Transverse colon (tissue), 4 donors: ENCODE measurements around the gene MBD3L2. TPM values are rescaled to one million over a fixed set of nuclear protein-coding genes. Genes with fewer than 3 reads are reported as not detected.
"Not testable (repeated sequence)": the region's sequence is repeated elsewhere in the genome, so short reads cannot be mapped to it uniquely, and the experiment has no call there.

Experiments
- DNase-seq: peaks from one replicate; pipeline ENCODE4 v3.0.0-alpha.2; 2019
- H3K27ac ChIP-seq, 4 donors: fragments of 200-600 bp; sonication (generic); 2 replicates each; pipeline ENCODE4 v1.5.1; 2016 to 2018; ENCODE audit warnings: inconsistent platforms in 4 of 4
- H3K27me3 ChIP-seq: fragments of 200-600 bp; sonication (generic); 2 replicates; pipeline ENCODE4 v1.5.1; 2017; ENCODE audit warnings: inconsistent platforms
- H3K36me3 ChIP-seq, 4 donors: fragments of 200-600 bp; sonication (generic); 2 replicates each; pipeline ENCODE4 v1.5.1; 2017 to 2019; ENCODE audit warnings: inconsistent platforms in 4 of 4
- H3K4me1 ChIP-seq, 4 donors: fragments of 200-600 bp; sonication (generic); 2 replicates each; pipeline ENCODE4 v1.5.1; 2017 to 2020; ENCODE audit warnings: inconsistent platforms in 4 of 4
- H3K4me3 ChIP-seq, 4 donors: fragments of 200-600 bp; sonication (generic); 1 replicate in 1 of 4; 2 replicates in 3 of 4; pipeline versions ENCODE4 v1.5.1 to v1.6.1; 2017 to 2019; ENCODE audit warnings: inconsistent platforms in 4 of 4
- H3K9me3 ChIP-seq, 2 donors: fragments of 200-600 bp; sonication (generic); 2 replicates each; pipeline ENCODE4 v1.5.1; 2017 to 2019; ENCODE audit warnings: inconsistent platforms in 2 of 2
- EP300 ChIP-seq: sonication (generic); formaldehyde crosslinking; IDR thresholded peaks from one replicate; pipeline ENCODE4 v1.6.1; 2017; ENCODE audit warnings: antibody characterized with exemption, low read depth
- POLR2A ChIP-seq: fragments of 450-650 bp; IDR thresholded peaks from one replicate; pipeline ENCODE4 v1.6.1; 2016; ENCODE audit warnings: antibody characterized with exemption, mild to moderate bottlenecking, moderate library complexity
- POLR2AphosphoS5 ChIP-seq, 3 donors: sonication (generic); formaldehyde crosslinking; IDR thresholded peaks; one replicate each; pipeline ENCODE4 v1.6.1; 2016; ENCODE audit warnings: antibody characterized with exemption in 3 of 3
- WGBS, 2 donors: methylation state at CpG; one replicate each; pipeline ENCODE4 v1.1.5; 2018; ENCODE audit warnings: low coverage in 1 of 2; 5-methylcytosine and 5-hydroxymethylcytosine counted together
- in situ Hi-C, 4 donors: fragments of 200-750 bp; cut with MboI; loops; one replicate each; pipeline versions ENCODE4 v1.15.0 to v1.15.1; 2017; ENCODE audit warnings: low sequenced_read_pairs in 3 of 4, low pct_ligation_motif_present in 1 of 4, low pct_unique_long_range_greater_than_20kb in 1 of 4
- intact Hi-C: fragments of 100-400 bp; cut with DNase I; formaldehyde crosslinking; loops from one replicate; pipeline ENCODE4 v1.15.1; 2023; ENCODE audit warnings: low total_unique reads
- total RNA-seq, 4 donors: library from RNA; depleted of rRNA; stranded (reverse); fragments of >200 nt; gene quantifications; one replicate each; pipeline ENCODE4 v1.1.0, GENCODE V29; 2016
- TF ChIP-seq, protein P1 (sequence below), 5 experiments: fragments of 200-600 bp in 3 of 5; fragments of 450-650 bp in 2 of 5; sonication (generic) in 3 of 5; IDR thresholded peaks; 1 replicate in 2 of 5; 2 replicates in 3 of 5; pipeline ENCODE4 v1.5.1; 2016 to 2017; ENCODE audit warnings: antibody characterized with exemption in 5 of 5, inconsistent platforms in 3 of 5, mild to moderate bottlenecking in 2 of 5, moderate library complexity in 1 of 5

MBD3L2 gene
- total RNA-seq, 4 donors from 2014 or later: not detected

DNA sequence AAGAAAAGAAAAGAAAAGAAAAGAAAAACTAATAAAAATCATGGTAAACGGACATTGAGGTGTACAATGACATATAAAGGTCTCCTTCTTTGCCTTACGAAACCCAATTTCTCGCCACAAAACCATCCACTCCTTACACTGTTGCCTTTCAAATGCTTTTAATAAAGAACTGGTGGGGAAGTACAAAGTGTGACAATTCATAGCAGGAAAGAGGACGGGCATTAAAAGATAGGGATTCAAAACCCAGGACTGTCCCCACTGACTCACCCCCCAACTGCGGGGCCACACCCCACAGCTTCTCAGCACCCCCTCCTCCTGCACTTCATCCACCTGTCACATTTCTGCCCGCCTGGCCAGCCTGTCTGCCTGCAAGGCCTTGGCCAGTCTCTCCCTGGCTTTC, 30.3 kb upstream of the MBD3L2 start:
- H3K27me3 ChIP-seq: no peaks in the 10 kb centered on the region
- no peaks in the 10 kb centered on the region for H3K36me3 ChIP-seq
- no peak overlapping the region for H3K27ac ChIP-seq
- in situ Hi-C loops (no loop called here), intact Hi-C loops (no loop called here)
- no peak for DNase-seq
- no peak overlapping the region for H3K4me3 ChIP-seq
- H3K9me3 ChIP-seq: no peaks in the 10 kb centered on the region
- 77 to 90% methylated on average over 4 to 6 of the region's 6 CpGs for WGBS, 2 donors
- H3K4me1 ChIP-seq: no peaks in the 10 kb centered on the region
- TF ChIP-seq, protein P1, sequence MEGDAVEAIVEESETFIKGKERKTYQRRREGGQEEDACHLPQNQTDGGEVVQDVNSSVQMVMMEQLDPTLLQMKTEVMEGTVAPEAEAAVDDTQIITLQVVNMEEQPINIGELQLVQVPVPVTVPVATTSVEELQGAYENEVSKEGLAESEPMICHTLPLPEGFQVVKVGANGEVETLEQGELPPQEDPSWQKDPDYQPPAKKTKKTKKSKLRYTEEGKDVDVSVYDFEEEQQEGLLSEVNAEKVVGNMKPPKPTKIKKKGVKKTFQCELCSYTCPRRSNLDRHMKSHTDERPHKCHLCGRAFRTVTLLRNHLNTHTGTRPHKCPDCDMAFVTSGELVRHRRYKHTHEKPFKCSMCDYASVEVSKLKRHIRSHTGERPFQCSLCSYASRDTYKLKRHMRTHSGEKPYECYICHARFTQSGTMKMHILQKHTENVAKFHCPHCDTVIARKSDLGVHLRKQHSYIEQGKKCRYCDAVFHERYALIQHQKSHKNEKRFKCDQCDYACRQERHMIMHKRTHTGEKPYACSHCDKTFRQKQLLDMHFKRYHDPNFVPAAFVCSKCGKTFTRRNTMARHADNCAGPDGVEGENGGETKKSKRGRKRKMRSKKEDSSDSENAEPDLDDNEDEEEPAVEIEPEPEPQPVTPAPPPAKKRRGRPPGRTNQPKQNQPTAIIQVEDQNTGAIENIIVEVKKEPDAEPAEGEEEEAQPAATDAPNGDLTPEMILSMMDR (IDR thresholded peaks at IDR 0.05): no peak
- TF ChIP-seq POLR2AphosphoS5 (IDR thresholded peaks at IDR 0.05) (no peak), POLR2A (no peak), EP300 (no peak)

DNA sequence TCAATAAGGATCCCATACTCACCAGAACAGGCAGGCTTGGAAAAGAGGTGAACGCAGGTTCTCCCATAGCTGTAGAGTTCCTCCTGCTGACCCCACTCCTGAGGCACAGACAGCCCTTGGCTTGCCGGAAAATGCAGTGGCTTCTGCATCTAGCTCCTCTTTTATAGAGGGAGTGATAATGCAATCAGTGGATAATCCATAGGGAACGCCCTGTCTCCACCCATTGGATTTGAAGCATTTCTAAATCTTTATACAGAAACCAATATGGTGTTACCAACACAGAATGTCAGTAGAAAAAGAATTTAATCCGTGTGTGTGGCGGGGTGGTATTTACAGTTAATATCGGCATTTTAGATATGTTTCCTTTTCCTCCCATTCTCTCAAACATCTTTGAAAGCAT, 27.8 kb upstream of the MBD3L2 start, which contains the start of gene MBD3L2B:
TSS of gene MBD3L2B (minus strand) at position 101 of the 400 bp plus-strand sequence. CDS start at position 67, 34 bp downstream.
- in situ Hi-C loops, intact Hi-C loops, H3K4me1 ChIP-seq: not testable (repeated sequence)

GRCh38 chr19:7028790-7029189, 20.3 kb upstream of the MBD3L2 start:
- H3K36me3 ChIP-seq, H3K27ac ChIP-seq, DNase-seq, intact Hi-C loops, H3K4me1 ChIP-seq, in situ Hi-C loops, H3K4me3 ChIP-seq, H3K27me3 ChIP-seq, H3K9me3 ChIP-seq: not testable (repeated sequence)
- no CpG with 5 or more reads among the region's 1 CpG for WGBS, 2 donors

More for the DNA sequence above, 27.8 kb upstream of the MBD3L2 start, which contains the start of gene MBD3L2B:
- not testable (repeated sequence) for H3K36me3 ChIP-seq, H3K9me3 ChIP-seq, DNase-seq, H3K27me3 ChIP-seq, H3K27ac ChIP-seq, H3K4me3 ChIP-seq
- no CpG with 5 or more reads among the region's 6 CpGs for WGBS, 2 donors

DNA sequence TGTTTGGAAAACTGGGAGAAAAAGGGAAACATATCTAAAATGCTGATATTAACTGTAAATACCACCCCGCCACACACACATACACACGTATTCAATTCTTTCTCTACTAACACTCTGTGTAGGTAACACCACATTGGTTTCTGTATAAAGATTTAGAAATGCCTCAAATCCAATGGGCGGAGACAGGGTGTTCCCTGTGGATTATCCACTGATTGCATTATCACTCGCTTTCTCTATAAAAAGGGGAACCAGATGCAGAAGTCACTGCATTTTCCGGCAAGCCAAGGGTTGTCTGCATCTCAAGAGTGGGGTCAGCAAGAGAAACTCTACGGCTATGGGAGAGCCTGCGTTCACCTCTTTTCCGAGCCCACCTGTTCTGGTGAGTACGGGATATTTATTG, 18.8 kb upstream of the MBD3L2 start, which contains the start of gene MBD3L5:
TSS of gene MBD3L5 (plus strand) at position 301 of the 400 bp plus-strand sequence. CDS start at position 335, 34 bp downstream.
- H3K27ac ChIP-seq, H3K4me1 ChIP-seq, intact Hi-C loops, H3K36me3 ChIP-seq, in situ Hi-C loops, H3K4me3 ChIP-seq, H3K27me3 ChIP-seq, H3K9me3 ChIP-seq, DNase-seq: not testable (repeated sequence)
- no CpG with 5 or more reads among the region's 9 CpGs for WGBS, 2 donors

GRCh38 chr19:7040079-7040478, 9.0 kb upstream of the MBD3L2 start, which contains the start of gene MBD3L4:
TSS of gene MBD3L4 (minus strand) at chr19:7040179. CDS start at chr19:7040144, 35 bp downstream.
- DNase-seq, intact Hi-C loops, H3K4me3 ChIP-seq, in situ Hi-C loops, H3K27me3 ChIP-seq, H3K27ac ChIP-seq, H3K9me3 ChIP-seq, H3K4me1 ChIP-seq, H3K36me3 ChIP-seq: not testable (repeated sequence)
- WGBS, 2 donors: 100% methylated on average over 1 of the region's 9 CpGs; no CpG with 5 or more reads in 1 of the 2 donors

GRCh38 chr19:7041563-7041962, 7.6 kb upstream of the MBD3L2 start:
- H3K9me3 ChIP-seq, H3K27ac ChIP-seq, H3K27me3 ChIP-seq, in situ Hi-C loops, H3K36me3 ChIP-seq, H3K4me1 ChIP-seq, DNase-seq, intact Hi-C loops, H3K4me3 ChIP-seq: not testable (repeated sequence)
- no CpG with 5 or more reads among the region's 2 CpGs for WGBS, 2 donors

DNA sequence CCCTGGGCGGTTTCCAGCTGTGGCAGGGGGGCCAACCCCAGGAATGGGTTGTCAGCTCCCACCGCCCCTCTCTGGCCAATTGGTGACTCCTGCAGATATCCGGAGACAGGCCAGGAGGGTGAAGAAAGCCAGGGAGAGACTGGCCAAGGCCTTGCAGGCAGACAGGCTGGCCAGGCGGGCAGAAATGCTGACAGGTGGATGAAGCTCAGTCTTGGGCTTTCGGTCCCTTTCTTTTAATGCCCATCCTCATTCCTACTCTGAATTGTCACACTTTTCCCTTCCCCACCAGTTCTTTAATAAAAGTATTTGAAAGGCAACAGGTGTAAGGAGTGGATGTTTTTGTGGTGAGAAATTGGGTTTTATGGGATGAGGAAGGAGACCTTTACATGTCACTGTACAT, 2.3 kb downstream of the MBD3L2 start:
- in situ Hi-C loops, H3K4me1 ChIP-seq, H3K9me3 ChIP-seq, H3K27me3 ChIP-seq, H3K27ac ChIP-seq, H3K4me3 ChIP-seq, DNase-seq, intact Hi-C loops, H3K36me3 ChIP-seq: not testable (repeated sequence)
- no CpG with 5 or more reads among the region's 5 CpGs for whole genome bisulfite sequencing, 2 donors

GRCh38 chr19:7052896-7053295, 3.8 kb downstream of the MBD3L2 start:
- H3K36me3 ChIP-seq, H3K27ac ChIP-seq, intact Hi-C loops, H3K4me3 ChIP-seq, H3K4me1 ChIP-seq, H3K27me3 ChIP-seq, H3K9me3 ChIP-seq, DNase-seq, in situ Hi-C loops: not testable (repeated sequence)
- 86 to 95% methylated on average over 6 to 7 of the region's 7 CpGs for WGBS, 2 donors

DNA sequence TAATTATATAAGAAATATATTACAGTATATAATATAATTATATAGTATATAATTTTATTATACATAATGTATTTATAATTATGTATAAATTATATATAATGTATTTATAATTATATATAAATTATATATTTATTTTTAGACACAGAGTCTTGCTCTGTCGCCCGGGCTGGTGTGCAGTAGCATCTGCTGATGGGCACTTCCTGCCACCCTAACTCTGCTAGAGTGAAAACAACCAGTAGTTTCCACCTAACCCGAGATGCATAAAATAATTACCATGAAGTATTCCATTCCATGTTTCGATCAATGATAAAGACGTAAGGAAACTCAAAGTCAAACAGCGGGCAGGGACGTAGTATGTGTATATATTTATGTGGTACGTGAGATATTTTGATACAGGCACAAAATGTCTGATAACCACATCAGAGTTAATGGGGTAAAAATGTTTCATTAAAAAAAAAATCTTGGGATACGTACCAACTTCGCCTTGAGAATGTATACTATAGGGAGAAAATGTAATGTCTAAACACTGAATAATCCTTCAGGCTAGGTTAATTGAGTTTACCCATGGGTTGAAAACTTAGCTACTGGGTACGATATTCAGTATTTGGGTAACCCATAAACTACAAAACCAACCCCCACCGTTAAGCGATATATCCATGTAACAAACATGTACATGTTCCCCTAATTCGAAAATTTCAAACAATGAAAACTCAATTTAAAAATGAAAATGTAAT, 5.7 kb downstream of the MBD3L2 start:
- H3K9me3 ChIP-seq, H3K4me1 ChIP-seq, intact Hi-C loops, H3K4me3 ChIP-seq, H3K27me3 ChIP-seq, H3K36me3 ChIP-seq, H3K27ac ChIP-seq, DNase-seq, in situ Hi-C loops: not testable (repeated sequence)
- WGBS, 2 donors: 95 to 97% methylated on average over 6 to 8 of the region's 14 CpGs
